Measurements from ENCODE around the gene ZNF319.

ZNF319 gene

DNA sequence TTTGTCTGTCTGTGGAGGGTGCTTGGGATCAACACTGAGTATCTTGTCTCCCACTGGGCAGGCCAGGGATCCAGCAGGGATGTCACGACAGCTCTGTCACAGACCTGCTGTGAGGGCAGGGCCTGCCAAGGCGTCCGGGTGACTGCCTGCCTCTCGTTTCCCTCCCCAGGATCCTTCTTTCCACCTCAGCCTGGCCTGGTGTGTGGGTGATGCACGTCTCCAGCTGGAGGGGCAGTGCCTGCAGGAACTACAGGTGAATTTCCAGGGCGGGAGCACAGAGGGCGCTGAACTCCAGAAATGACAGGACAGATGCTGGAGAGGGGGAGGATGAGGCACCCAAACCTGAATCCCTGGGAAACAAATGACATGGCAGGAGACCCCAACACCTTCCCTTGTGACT lies 18.3 kb upstream of the ZNF319 start:
- no peaks in the 10 kb centered on the region for H3K36me3 ChIP-seq (ENCODE audit: insufficient read depth)
- H2AFZ ChIP-seq (ENCODE audit: low read depth): no peak overlapping the region
- H4K20me1 ChIP-seq (ENCODE audit: insufficient read depth): no peaks in the 10 kb centered on the region
- no peak overlapping the region for H3K4me2 ChIP-seq
- H3K4me1 ChIP-seq (ENCODE audit: low read depth, poor library complexity, severe bottlenecking): peaks cover 3% of the 10 kb centered on the region
- H3K79me2 ChIP-seq (ENCODE audit: insufficient read depth, low read depth): no peaks in the 10 kb centered on the region
- no peak overlapping the region for H3K4me3 ChIP-seq (IDR thresholded peaks at IDR 0.05; ENCODE audit: insufficient read depth, low read depth, low read length)
- TF ChIP-seq, protein P1, sequence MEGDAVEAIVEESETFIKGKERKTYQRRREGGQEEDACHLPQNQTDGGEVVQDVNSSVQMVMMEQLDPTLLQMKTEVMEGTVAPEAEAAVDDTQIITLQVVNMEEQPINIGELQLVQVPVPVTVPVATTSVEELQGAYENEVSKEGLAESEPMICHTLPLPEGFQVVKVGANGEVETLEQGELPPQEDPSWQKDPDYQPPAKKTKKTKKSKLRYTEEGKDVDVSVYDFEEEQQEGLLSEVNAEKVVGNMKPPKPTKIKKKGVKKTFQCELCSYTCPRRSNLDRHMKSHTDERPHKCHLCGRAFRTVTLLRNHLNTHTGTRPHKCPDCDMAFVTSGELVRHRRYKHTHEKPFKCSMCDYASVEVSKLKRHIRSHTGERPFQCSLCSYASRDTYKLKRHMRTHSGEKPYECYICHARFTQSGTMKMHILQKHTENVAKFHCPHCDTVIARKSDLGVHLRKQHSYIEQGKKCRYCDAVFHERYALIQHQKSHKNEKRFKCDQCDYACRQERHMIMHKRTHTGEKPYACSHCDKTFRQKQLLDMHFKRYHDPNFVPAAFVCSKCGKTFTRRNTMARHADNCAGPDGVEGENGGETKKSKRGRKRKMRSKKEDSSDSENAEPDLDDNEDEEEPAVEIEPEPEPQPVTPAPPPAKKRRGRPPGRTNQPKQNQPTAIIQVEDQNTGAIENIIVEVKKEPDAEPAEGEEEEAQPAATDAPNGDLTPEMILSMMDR (conservative IDR thresholded peaks at IDR 0.05; ENCODE audit: low read depth, low read length): no peak
- no peaks in the 10 kb centered on the region for H3K27me3 ChIP-seq (ENCODE audit: insufficient read depth, low read depth)
- H3K9ac ChIP-seq: no peak overlapping the region
- no peak overlapping the region for H3K27ac ChIP-seq

GRCh38 chr16:58016840-58017446 lies 16.5 kb upstream of the ZNF319 start:
- TF ChIP-seq, protein P1 (conservative IDR thresholded peaks at IDR 0.05; ENCODE audit: low read depth, low read length): no peak
- no peak overlapping the region for H3K27ac ChIP-seq
- peaks cover 3% of the 10 kb centered on the region for H3K4me1 ChIP-seq (ENCODE audit: low read depth, poor library complexity, severe bottlenecking)
- H3K4me3 ChIP-seq (IDR thresholded peaks at IDR 0.05; ENCODE audit: insufficient read depth, low read depth, low read length): no peak overlapping the region
- no peaks in the 10 kb centered on the region for H3K36me3 ChIP-seq (ENCODE audit: insufficient read depth)
- H4K20me1 ChIP-seq (ENCODE audit: insufficient read depth): no peaks in the 10 kb centered on the region
- H3K79me2 ChIP-seq (ENCODE audit: insufficient read depth, low read depth): no peaks in the 10 kb centered on the region
- H2AFZ ChIP-seq (ENCODE audit: low read depth): no peak overlapping the region
- H3K9ac ChIP-seq: no peak overlapping the region
- H3K27me3 ChIP-seq (ENCODE audit: insufficient read depth, low read depth): no peaks in the 10 kb centered on the region
- H3K4me2 ChIP-seq: no peak overlapping the region

DNA sequence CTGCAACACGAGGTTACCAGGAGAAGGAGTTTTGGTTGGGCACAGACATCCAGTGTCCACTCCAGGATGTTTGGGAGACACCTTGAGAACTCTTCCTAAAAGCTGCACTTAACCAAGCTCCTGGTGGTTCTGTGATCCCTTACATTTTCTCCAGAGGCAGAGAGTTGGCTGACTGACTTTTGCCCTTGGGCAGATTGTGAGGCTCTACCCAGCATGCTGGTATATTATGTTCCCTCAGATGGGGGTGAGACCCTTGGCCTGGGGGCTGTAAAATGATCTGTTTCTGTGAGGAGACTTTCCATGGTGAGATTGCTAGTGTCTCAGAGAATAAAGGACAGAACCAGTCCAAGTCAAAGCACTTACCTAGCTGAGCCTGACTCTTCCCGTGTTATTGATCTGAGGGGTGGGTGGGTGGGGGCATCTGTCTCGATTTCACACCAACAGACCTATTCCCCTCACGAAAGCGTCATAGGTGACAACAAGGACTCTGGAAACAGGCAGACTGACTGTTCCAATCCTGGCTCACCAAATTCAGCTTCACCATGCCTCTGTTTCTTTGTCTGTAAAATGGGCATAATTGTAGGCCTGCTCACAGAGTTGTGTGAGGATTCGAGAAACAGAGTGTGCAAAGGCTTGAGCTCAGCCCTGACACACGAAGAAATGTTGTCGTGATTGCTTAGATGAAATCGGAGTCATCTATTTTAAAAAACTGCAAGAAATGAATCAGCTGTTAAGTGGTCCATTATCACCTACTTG lies 12.9 kb upstream of the ZNF319 start:
- no peak overlapping the region for H3K4me2 ChIP-seq
- H3K4me3 ChIP-seq (IDR thresholded peaks at IDR 0.05; ENCODE audit: insufficient read depth, low read depth, low read length): no peak overlapping the region
- TF ChIP-seq, protein P1 (conservative IDR thresholded peaks at IDR 0.05; ENCODE audit: low read depth, low read length): no peak
- no peaks in the 10 kb centered on the region for H3K79me2 ChIP-seq (ENCODE audit: insufficient read depth, low read depth)
- H3K4me1 ChIP-seq (ENCODE audit: low read depth, poor library complexity, severe bottlenecking): no peaks in the 10 kb centered on the region
- no peaks in the 10 kb centered on the region for H4K20me1 ChIP-seq (ENCODE audit: insufficient read depth)
- H3K9ac ChIP-seq: no peak overlapping the region
- no peaks in the 10 kb centered on the region; the same call in 1 of the 2 replicates for H3K36me3 ChIP-seq (ENCODE audit: insufficient read depth)
- H3K27ac ChIP-seq: no peak overlapping the region
- H3K27me3 ChIP-seq (ENCODE audit: insufficient read depth, low read depth): no peaks in the 10 kb centered on the region
- H2AFZ ChIP-seq (ENCODE audit: low read depth): no peak overlapping the region

- H3K4me3 ChIP-seq (IDR thresholded peaks at IDR 0.05; ENCODE audit: insufficient read depth, low read depth, low read length): no peak overlapping the region
- H3K4me2 ChIP-seq: no peak overlapping the region
Measured at GRCh38 chr16:58012481-58012880, 12.0 kb upstream of the ZNF319 start.

More at GRCh38 chr16:58012481-58012880, 12.0 kb upstream of the ZNF319 start:
- Histone ChIP-seq H3K27ac (no peak overlapping the region), H4K20me1 (ENCODE audit: insufficient read depth) (no peaks in the 10 kb centered on the region), H3K27me3 (ENCODE audit: insufficient read depth, low read depth) (no peaks in the 10 kb centered on the region), H3K79me2 (ENCODE audit: insufficient read depth, low read depth) (no peaks in the 10 kb centered on the region), H3K9ac (no peak overlapping the region), H3K4me1 (ENCODE audit: low read depth, poor library complexity, severe bottlenecking) (no peaks in the 10 kb centered on the region), H3K36me3 (ENCODE audit: insufficient read depth) (no peaks in the 10 kb centered on the region; the same call in 1 of the 2 replicates), H2AFZ (ENCODE audit: low read depth) (no peak overlapping the region)
- TF ChIP-seq, protein P1 (conservative IDR thresholded peaks at IDR 0.05; ENCODE audit: low read depth, low read length): no peak
